OCI-LY3 (cell line): ENCODE measurements around the gene MFSD2A.

Experiments
- CTCF ChIP-seq: fragments of 200-600, 300-600 bp; sonication (generic); IDR thresholded peaks from 2 replicates; pipeline ENCODE4 v1.5.1; 2014; ENCODE audit warnings: antibody characterized with exemption, low read length, low read depth
- EZH2phosphoT487 ChIP-seq: fragments of 200-600 bp; shearing (Covaris generic); IDR thresholded peaks from 2 replicates; pipeline ENCODE4 v1.6.1; 2018; ENCODE audit warnings: antibody characterized with exemption, mixed run types, low read depth

GRCh38 chr1:39992234-39992633 is 37.3 kb downstream of the MFSD2A start:
- no peak for TF ChIP-seq CTCF
- no peak for TF ChIP-seq EZH2phosphoT487
